A549 (cell line): ENCODE data around the gene NRTN. TPM values are rescaled to one million over a fixed set of nuclear protein-coding genes. Genes with fewer than 3 reads are reported as not detected.

Experiments used
- ATAC-seq, 2 experiments: fragments of 200-7000 bp in 1 of 2; fragments of >200 bp in 1 of 2; cut with Nextera tagmentation in 1 of 2; cut with Tn5 transposase in 1 of 2; 3 replicates each; pipeline versions ENCODE4 v1.8.0 to v1.9.1; 2018 to 2020; ENCODE audit warnings: mild to moderate bottlenecking in 1 of 2, moderate library complexity in 1 of 2
- CTCF ChIA-PET: fragments of 300-600 bp; sonication (Branson Sonifier 250); formaldehyde crosslinking; extraction: SDS; loops from one replicate; lab custom pipeline; 2021; ENCODE audit warnings: antibody characterized with exemption, inconsistent platforms; lab: Yijun Ruan, JAX
- POLR2A ChIA-PET: fragments of 350-600 bp; formaldehyde crosslinking; extraction: SDS; loops from one replicate; lab custom pipeline; 2021; ENCODE audit warnings: antibody characterized with exemption, inconsistent platforms; lab: Yijun Ruan, JAX
- DNase-seq, 2 experiments: peaks; one replicate each; pipeline versions ENCODE4 v3.0.0 to v3.0.0-alpha.2; 2011 to 2016; ENCODE audit warnings: low read depth in 1 of 2, low spot score in 1 of 2
- FAIRE-seq: peaks from 2 replicates; lab custom pipeline; 2011; peaks lifted over from hg19 to GRCh38; lab: Jason Lieb, UNC
- H3K27ac ChIP-seq, 2 experiments: fragments of >200 bp; sonication (Bioruptor Twin); formaldehyde crosslinking; 3 replicates each; pipeline ENCODE4 v1.5.1; 2016 to 2017
- H3K4me1 ChIP-seq: fragments of >200 bp; sonication (Bioruptor Twin); formaldehyde crosslinking; 3 replicates; pipeline ENCODE4 v1.6.1; 2016
- H3K4me2 ChIP-seq: fragments of >200 bp; sonication (Bioruptor Twin); formaldehyde crosslinking; 3 replicates; pipeline ENCODE4 v1.6.1; 2016
- H3K4me3 ChIP-seq: fragments of >200 bp; sonication (Bioruptor Twin); formaldehyde crosslinking; 3 replicates; pipeline ENCODE4 v1.5.1; 2016
- H3K9me3 ChIP-seq: fragments of >200 bp; sonication (Bioruptor Twin); formaldehyde crosslinking; 3 replicates; pipeline ENCODE4 v1.6.1; 2016
- CBX2 ChIP-seq: fragments of 200-600 bp; sonication (generic); IDR thresholded peaks from 2 replicates; pipeline ENCODE4 v1.6.1; 2016; ENCODE audit warnings: low read depth, mild to moderate bottlenecking, borderline replicate concordance
- CBX8 ChIP-seq: fragments of 200-600 bp; sonication (generic); IDR thresholded peaks from 2 replicates; pipeline ENCODE4 v1.6.1; 2016
- CEBPB ChIP-seq, 2 experiments: fragments of >200 bp in 1 of 2; sonication (Bioruptor Twin) in 1 of 2; formaldehyde crosslinking in 1 of 2; IDR thresholded peaks; 2 replicates each; pipeline ENCODE4 v1.6.1; 2012 to 2016
- CHD2 ChIP-seq: fragments of 150-350 bp; IDR thresholded peaks from 2 replicates; pipeline ENCODE4 v1.6.1; 2014; ENCODE audit warnings: low read length; ENCODE audit not compliant: partially characterized antibody
- CHD4 ChIP-seq: fragments of 200-600 bp; sonication (generic); IDR thresholded peaks from 2 replicates; pipeline ENCODE4 v1.6.1; 2016; ENCODE audit warnings: antibody characterized with exemption, mild to moderate bottlenecking, borderline replicate concordance
- EHF ChIP-seq: fragments of 250-450 bp; sonication (Bioruptor Pico); IDR thresholded peaks from 2 replicates; pipeline ENCODE4 v1.5.0; 2020; ENCODE audit warnings: mild to moderate bottlenecking
- ESRRA ChIP-seq: fragments of 150-350 bp; IDR thresholded peaks from 2 replicates; pipeline ENCODE4 v1.6.1; 2014; ENCODE audit warnings: mild to moderate bottlenecking, low read length, borderline replicate concordance
- FOSL2 ChIP-seq, 2 experiments: fragments of 450-650 bp in 1 of 2; fragments of >200 bp in 1 of 2; sonication (Bioruptor Twin) in 1 of 2; formaldehyde crosslinking; IDR thresholded peaks; 2 replicates each; pipeline versions ENCODE4 v1.5.0 to v1.6.1; 2016 to 2020; ENCODE audit warnings: mild to moderate bottlenecking in 1 of 2, moderate library complexity in 1 of 2
- HMGXB4 ChIP-seq: fragments of 250-450 bp; sonication (Bioruptor Pico); IDR thresholded peaks from 2 replicates; pipeline ENCODE4 v1.5.0; 2021; ENCODE audit warnings: mild to moderate bottlenecking, moderate library complexity, borderline replicate concordance
- HOXB13 ChIP-seq: fragments of 250-450 bp; sonication (Bioruptor Pico); IDR thresholded peaks from 2 replicates; pipeline ENCODE4 v1.5.0; 2020; ENCODE audit warnings: low read depth, mild to moderate bottlenecking, moderate library complexity
- HOXB5 ChIP-seq: fragments of 250-450 bp; sonication (Bioruptor Pico); IDR thresholded peaks from 2 replicates; pipeline ENCODE4 v1.5.0; 2020; ENCODE audit warnings: mild to moderate bottlenecking, moderate library complexity
- KDM1A ChIP-seq: fragments of 200-600 bp; sonication (generic); IDR thresholded peaks from 2 replicates; pipeline ENCODE4 v1.6.1; 2016; ENCODE audit warnings: low read depth, mild to moderate bottlenecking
- MAX ChIP-seq: IDR thresholded peaks from 2 replicates; pipeline ENCODE4 v1.6.1; 2012
- NFE2L2 ChIP-seq: fragments of 150-350 bp; conservative IDR thresholded peaks from 2 replicates; pipeline ENCODE4 v1.6.1; 2014; ENCODE audit warnings: low read length
- PHF8 ChIP-seq: fragments of 200-600 bp; sonication (generic); IDR thresholded peaks from 2 replicates; pipeline ENCODE4 v1.6.1; 2016; ENCODE audit warnings: low read depth, mild to moderate bottlenecking, antibody characterized with exemption, moderate library complexity, borderline replicate concordance
- SREBF2 ChIP-seq: fragments of 450-650 bp; IDR thresholded peaks from 2 replicates; pipeline ENCODE4 v1.6.1; 2014; ENCODE audit warnings: mild to moderate bottlenecking, moderate library complexity
- TFCP2L1 ChIP-seq: fragments of 250-450 bp; sonication (Bioruptor Pico); IDR thresholded peaks from 2 replicates; pipeline ENCODE4 v1.5.0; 2021; ENCODE audit warnings: mild to moderate bottlenecking
- TP53 ChIP-seq: fragments of 250-450 bp; sonication (Bioruptor Pico); IDR thresholded peaks from 2 replicates; pipeline ENCODE4 v1.5.0; 2021; ENCODE audit warnings: mild to moderate bottlenecking, moderate library complexity
- USF2 ChIP-seq: fragments of 450-650 bp; IDR thresholded peaks from 2 replicates; pipeline ENCODE4 v1.6.1; 2014; ENCODE audit warnings: antibody characterized with exemption
- ZFP36 ChIP-seq: fragments of 450-650 bp; IDR thresholded peaks from 2 replicates; pipeline ENCODE4 v1.6.1; 2014; ENCODE audit warnings: borderline replicate concordance; ENCODE audit not compliant: partially characterized antibody
- WGBS: methylation state at CpG from one replicate; pipeline ENCODE4 v1.1.6; 2017; ENCODE audit errors: missing lambda C conversion rate; 5-methylcytosine and 5-hydroxymethylcytosine counted together
- polyA plus RNA-seq, 4 experiments: library from polyadenylated mRNA; depleted of rRNA in 3 of 4; stranded (reverse); fragments of >200 nt; fragmentation: RNase III in 1 of 4; extraction: RNeasy Plus Mini Kit Qiagen cat#74134 plus additional on column Dnase treatment in 1 of 4; gene quantifications; 2 replicates in 3 of 4; 3 replicates in 1 of 4; pipeline ENCODE4 v1.2.3, GENCODE V29; 2011 to 2017
- TF ChIP-seq, protein P1 (sequence below): fragments of >200 bp; sonication (Bioruptor Twin); formaldehyde crosslinking; IDR thresholded peaks from 3 replicates; pipeline ENCODE4 v1.6.1; 2016
- TF ChIP-seq, protein P2 (sequence below): fragments of 150-350 bp; IDR thresholded peaks from 2 replicates; pipeline ENCODE4 v1.6.1; 2014; ENCODE audit warnings: low read depth, mild to moderate bottlenecking, low read length

The NRTN gene
- polyA plus RNA-seq, 2 of the 4 experiments (the other 2 are of a cell fraction), result 0.32 to 0.61 TPM

- ATAC-seq (no peak), DNase-seq (no peak)
- Histone ChIP-seq H3K4me3 (no peak overlapping the region), H3K27ac (peak overlapping the region; percentile 77 to 91), H3K9me3 (no peaks in the 10 kb centered on the region), H3K4me2 (0 out of 3 replicates have a peak overlapping the region, but pooled peaks have one; percentile 25)
- ChIA-PET POLR2A (interaction anchor here (0.6 kb wide), 1 partner anchor 10 kb away, joined by 3 read pairs; no protein-coding TSS in a partner anchor), CTCF (interaction anchor here (0.6 to 4.3 kb wide), 15 partner anchors 13 to 394 kb away, joined by 3 to 35 read pairs (median 4); partner anchors contain the start of genes DUS3L and NRTN)
- WGBS, result 95% methylated on average over 5 of the region's 5 CpGs
- TF ChIP-seq CHD2, result no peak
- no peak for TF ChIP-seq ESRRA
- no peak for TF ChIP-seq FOSL2 (IDR thresholded peaks at IDR 0.05)
- TF ChIP-seq FOSL2 (CRISPR knock-in tag; IDR thresholded peaks at IDR 0.05), result no peak
- TF ChIP-seq TP53 (CRISPR knock-in tag), result no peak
- TF ChIP-seq, all 56 proteins: peak for 0
- no peak for FAIRE-seq
- peaks cover 5% of the 10 kb centered on the region; the same call in 1 of the 3 replicates for H3K4me1 ChIP-seq
Observed at GRCh38 chr19:5773276-5773675, 31.6 kb upstream of the NRTN start.

- FAIRE-seq, result no peak
- H3K4me1 ChIP-seq, result peaks cover 5% of the 10 kb centered on the region; the same call in 1 of the 3 replicates
- ChIA-PET CTCF (interaction anchor here (1.1 to 4.3 kb wide), 6 partner anchors 8 to 117 kb away, joined by 3 to 35 read pairs (median 17); partner anchors contain the start of genes DUS3L and NRTN), POLR2A (no interaction called here)
- no peak for DNase-seq
- no peak overlapping the region for H3K4me3 ChIP-seq
- WGBS, result 81% methylated on average over 8 of the region's 8 CpGs
- TF ChIP-seq EHF (CRISPR knock-in tag), result no peak
- no peak for TF ChIP-seq SREBF2
- no peak for TF ChIP-seq CHD4
- no peak for TF ChIP-seq FOSL2 (IDR thresholded peaks at IDR 0.05)
- TF ChIP-seq FOSL2 (CRISPR knock-in tag; IDR thresholded peaks at IDR 0.05), result no peak
- TF ChIP-seq NFE2L2, result no peak
- TF ChIP-seq CBX2, result no peak
- TF ChIP-seq CBX8, result no peak
- TF ChIP-seq USF2, result no peak
- TF ChIP-seq MAX, result no peak
- TF ChIP-seq, protein P1, sequence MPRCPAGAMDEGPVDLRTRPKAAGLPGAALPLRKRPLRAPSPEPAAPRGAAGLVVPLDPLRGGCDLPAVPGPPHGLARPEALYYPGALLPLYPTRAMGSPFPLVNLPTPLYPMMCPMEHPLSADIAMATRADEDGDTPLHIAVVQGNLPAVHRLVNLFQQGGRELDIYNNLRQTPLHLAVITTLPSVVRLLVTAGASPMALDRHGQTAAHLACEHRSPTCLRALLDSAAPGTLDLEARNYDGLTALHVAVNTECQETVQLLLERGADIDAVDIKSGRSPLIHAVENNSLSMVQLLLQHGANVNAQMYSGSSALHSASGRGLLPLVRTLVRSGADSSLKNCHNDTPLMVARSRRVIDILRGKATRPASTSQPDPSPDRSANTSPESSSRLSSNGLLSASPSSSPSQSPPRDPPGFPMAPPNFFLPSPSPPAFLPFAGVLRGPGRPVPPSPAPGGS, result no peak
- TF ChIP-seq, protein P2, sequence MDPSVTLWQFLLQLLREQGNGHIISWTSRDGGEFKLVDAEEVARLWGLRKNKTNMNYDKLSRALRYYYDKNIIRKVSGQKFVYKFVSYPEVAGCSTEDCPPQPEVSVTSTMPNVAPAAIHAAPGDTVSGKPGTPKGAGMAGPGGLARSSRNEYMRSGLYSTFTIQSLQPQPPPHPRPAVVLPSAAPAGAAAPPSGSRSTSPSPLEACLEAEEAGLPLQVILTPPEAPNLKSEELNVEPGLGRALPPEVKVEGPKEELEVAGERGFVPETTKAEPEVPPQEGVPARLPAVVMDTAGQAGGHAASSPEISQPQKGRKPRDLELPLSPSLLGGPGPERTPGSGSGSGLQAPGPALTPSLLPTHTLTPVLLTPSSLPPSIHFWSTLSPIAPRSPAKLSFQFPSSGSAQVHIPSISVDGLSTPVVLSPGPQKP, result no peak
- H3K4me2 ChIP-seq, result no peak overlapping the region
- no peak for ATAC-seq
- no peaks in the 10 kb centered on the region for H3K9me3 ChIP-seq
- peak overlapping the region; percentile 7 to 21; a peak in 1 of 6 replicates for H3K27ac ChIP-seq
Observed at GRCh38 chr19:5774921-5775320, 29.9 kb upstream of the NRTN start.

- 0 out of 3 replicates have a peak overlapping the region, but pooled peaks have one; percentile 26 for H3K4me2 ChIP-seq
- H3K9me3 ChIP-seq, result no peaks in the 10 kb centered on the region
- ChIA-PET CTCF (interaction anchor here (0.7 to 4.3 kb wide), 4 partner anchors 13 to 28 kb away, joined by 3 to 35 read pairs (median 23); partner anchors contain the start of genes DUS3L and NRTN), POLR2A (no interaction called here)
- peaks cover 5% of the 10 kb centered on the region; the same call in 1 of the 3 replicates for H3K4me1 ChIP-seq
- H3K4me3 ChIP-seq, result no peak overlapping the region
- WGBS, result 48% methylated on average over 15 of the region's 17 CpGs
- FAIRE-seq (no peak), DNase-seq (peak in 1 of 2 experiments; percentile 37), ATAC-seq (peak; percentile 18 to 49; a peak in 1 of 6 replicates)
- no peak overlapping the region; a peak in 1 of 6 replicates for H3K27ac ChIP-seq
- TF ChIP-seq ZFP36 (no peak), TFCP2L1 (CRISPR knock-in tag) (no peak), CHD2 (no peak), HOXB5 (CRISPR knock-in tag) (no peak), CEBPB (IDR thresholded peaks at IDR 0.05) (no peak), PHF8 (no peak), USF2 (no peak), HOXB13 (CRISPR knock-in tag) (no peak), KDM1A (no peak), HMGXB4 (CRISPR knock-in tag) (no peak)
Observed at GRCh38 chr19:5775668-5776309, 29.1 kb upstream of the NRTN start.
